ENCODE results near the gene GADL1.
A peak's percentile ranks its signal among the peaks of the same experiment; 100 is the strongest.

GADL1 gene

DNA sequence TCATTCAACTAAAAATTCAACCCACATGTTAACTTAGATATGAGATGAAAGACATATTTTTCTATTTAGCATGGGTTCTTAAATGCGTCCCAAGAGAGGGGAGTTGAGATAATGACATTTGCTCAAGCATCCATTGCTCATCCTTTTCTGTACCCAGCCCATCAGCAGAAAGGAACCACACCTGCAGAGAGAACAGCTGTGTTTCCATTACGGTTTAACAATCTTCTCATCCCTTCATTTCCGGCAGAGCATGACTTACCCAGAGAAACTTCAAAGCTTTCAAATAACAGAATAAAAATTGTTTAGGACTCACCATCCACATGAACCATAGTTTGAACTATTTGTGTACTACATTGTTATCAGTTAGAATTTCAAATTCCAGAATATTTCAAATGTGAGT lies 174.9 kb downstream of the GADL1 start:
- no peak for DNase-seq

DNA sequence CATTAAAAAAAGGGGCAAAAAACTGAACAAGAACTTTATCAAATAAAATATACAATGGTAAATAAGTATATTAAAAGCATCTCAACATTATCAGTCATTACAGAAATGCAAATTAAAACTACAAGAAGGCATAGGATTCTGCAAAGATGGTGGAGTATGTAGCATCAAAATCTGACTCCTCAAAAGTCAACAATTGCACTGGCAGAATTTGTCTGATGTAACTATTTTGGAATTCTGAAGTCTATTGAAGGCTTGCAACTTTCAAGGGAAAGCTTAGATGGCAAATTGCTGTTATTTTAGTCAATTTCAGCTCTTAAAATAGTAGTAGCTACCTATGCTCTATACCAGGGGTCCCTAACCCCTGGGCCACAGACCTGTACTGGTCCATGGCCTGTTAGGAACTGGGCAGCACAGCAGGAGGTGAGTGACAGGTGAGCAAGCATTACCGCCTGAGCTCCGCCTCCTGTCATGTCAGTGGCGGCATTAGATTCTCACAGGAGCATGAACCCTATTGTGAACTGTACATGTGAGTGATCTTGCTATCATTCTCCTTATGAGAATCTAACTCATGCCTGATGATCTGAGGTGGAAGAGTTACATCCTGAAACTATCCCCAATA lies 180.5 kb downstream of the GADL1 start:
- DNase-seq: no peak

DNA sequence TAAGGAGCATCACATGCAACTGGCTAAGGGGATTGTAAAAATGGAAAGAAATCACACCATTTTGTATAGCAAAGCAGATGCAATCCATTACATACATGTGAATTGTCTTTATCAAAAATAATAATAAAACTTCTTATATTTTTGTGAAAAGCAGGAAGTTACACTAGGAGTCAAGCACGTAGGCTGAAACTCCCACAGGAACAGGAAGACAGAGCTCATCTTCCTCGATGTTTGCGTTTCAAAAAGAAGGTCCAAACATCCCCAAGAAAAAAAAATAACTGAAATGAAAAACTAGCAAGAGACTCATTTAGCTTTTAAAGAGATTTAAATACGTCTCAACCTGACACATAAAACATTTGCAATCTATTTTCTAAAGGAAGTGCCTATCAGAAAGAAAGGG lies 181.5 kb downstream of the GADL1 start:
- DNase-seq: no peak

DNA sequence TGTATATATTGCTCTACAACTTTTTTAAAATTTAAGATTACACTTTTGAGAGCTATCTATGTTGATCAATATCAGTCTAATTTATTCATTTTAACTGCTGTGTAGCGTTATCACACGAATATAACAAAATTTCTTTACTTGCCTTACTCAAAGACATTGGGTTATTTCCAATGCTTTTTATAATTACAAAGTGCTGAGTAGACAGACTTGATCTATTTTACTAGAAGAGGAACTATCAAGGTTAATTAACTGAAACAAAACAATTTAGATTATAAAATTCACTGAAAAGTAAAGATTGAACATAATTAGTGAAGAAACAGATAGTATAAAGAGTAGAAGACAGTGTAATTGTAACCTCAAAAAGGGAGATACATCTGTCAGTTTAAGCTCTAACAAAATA lies 182.6 kb downstream of the GADL1 start:
- DNase-seq: no peak

DNA sequence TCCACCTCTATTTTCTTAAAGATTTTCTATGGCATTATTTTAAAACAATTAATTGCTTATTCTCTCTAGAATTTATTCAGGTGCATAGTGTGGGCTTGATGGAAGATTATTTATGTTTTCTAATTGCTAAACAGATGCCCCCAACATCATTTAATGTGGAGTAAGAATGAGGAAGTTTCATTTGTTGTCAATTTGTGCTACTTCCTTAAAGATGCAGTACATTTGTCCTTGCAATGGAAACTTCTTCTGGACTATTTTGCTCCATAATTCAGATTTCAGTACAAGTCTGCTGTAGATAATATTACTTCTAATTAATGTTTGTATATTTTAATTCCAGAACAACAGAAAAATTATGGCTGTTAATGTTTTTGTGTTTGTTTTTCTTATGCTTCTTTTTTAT lies 183.3 kb downstream of the GADL1 start:
- no peak for DNase-seq

DNA sequence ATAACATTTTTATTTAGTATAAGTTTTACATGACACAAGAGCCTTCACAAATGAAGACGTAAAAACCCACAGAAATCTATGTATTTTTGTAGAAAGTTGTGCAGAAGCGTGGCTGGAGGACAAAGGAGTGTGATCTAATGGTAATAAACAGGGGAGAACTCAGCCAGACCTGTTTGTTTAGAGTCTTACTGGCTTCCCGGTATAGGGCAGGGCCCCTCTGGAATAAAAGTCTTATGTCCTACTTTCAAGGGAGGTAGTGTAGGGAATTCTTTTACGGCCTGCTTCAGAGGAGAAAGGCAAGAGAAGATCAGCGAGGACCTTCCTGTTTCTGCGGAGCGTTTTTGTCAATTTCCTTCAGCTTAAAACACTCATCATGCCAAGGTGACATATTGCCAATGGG lies 184.4 kb downstream of the GADL1 start:
- DNase-seq: no peak

DNA sequence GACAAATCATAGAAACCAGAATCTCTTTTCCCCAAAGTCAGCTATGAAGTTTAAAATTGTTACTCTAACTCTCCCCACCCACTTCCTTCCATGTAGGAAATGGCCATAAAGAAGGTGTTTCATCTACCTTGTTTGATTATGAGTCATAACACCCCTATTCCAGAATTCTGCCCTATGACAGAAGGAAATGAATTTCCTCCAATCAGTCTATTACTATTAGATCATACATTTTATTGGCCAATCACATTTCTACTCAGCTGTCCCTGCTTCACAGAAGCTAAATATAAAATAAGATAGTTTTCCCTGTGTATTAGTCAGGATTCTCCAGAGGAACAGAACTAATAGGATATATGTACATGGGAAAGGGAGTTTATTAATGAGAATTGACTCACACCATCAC lies 186.0 kb downstream of the GADL1 start:
- no peak for DNase-seq

DNA sequence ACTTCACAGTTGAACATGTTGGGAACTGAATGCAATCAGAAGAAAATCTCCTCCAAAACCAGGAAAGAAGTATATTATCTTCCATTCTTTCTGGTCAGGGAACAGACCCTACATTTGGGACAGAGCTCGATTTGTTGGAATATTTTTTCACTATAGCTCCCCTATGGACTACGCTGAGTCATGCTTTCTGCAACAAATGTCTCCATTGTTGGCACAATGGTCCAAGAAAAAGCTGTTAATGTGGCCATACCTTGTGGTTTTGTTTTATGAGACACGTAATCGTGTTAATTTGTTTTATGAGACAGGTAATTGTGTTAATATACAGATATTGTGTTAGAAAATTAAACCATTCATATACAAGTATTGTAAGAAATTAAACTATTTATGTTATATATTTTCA lies 186.6 kb downstream of the GADL1 start:
- DNase-seq: no peak

DNA sequence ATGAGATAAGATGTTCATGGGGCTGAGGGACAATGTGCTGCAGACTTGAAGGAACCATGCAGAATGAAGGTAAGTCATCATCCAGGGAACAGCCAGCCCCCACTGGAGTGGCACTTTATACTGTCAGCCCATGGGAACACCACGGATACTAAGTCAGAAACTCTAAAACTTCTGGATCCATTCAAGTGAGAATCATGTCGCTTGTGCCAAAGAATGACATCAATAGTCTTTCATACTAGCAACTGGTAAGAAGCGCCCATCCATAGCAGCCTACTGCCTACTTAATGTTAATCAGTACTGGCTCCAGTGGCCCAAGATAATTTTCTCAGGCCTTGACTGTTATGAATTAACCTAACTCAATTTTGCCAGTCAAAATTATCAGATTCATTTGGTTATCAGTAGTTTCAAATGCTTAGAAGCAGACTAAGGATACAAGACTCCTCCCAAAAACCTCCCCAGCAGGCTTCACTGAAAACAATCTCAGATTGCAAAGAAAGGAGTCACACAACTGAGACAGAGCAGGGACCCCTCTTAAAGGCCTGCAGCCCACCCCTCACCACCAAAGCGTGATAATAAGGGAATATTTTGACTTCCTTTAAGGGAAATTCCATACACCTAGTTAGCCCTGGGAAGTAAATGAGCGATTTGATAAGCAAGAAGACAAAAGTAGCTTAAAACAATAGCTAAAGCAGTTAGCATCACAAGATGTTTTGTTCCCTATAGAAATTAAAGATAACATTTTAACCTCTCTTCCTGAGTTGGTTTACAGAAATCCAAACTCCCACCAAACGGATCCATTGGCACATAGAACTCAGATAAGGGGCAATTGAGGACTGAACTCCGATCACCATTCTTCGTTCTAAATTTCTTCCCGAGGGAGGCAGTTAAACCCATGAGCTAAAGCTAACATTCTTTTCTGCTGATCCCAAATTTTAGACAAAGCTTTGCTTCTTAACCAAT lies 189.2 kb downstream of the GADL1 start:
- DNase-seq: no peak

GRCh38 chr3:30702828-30703397 lies 191.5 kb downstream of the GADL1 start:
- DNase-seq: no peak

DNA sequence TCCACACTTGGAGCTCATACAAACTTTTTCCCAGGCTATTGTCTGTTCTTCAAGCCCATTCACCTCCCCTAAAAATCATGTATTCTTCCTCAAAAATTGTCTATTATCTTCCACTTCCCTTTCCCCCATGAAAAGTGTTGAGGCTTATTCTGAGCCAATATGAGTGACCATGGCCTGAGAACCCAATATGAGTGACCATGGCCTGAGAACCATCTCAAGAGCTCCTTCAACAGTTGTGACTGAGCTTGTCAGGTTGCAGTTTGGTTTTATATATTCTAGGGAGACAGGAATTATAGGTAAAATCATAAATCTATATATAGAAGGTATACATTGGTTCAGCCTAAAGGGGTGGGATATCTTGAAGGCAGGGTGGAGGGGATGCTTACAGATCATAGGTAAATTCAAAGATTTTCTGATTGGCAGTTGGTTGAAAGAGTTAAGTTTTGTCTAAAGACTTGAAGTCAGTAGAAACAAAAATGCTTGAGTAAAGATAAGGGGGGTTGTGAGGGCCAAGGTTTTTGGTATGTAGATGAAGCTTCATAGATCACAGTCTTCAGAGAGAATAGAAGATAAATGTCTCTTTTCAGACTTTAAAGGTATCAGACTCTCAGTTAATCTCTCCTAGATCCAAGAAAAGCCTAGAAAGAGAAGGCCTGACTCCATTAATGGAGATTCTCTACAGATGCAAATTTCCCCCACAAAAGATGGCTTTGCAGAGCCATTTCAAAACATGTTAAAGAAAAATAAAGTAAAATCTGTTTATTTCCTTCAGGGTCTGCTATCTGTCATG lies 192.2 kb downstream of the GADL1 start:
- DNase-seq: no peak

- no peak for DNase-seq
Measured at GRCh38 chr3:30700702-30701321, 193.6 kb downstream of the GADL1 start.

- no peak for DNase-seq
Measured at GRCh38 chr3:30699927-30700326, 194.5 kb downstream of the GADL1 start.

- DNase-seq: no peak
Measured at GRCh38 chr3:30698549-30698948, 195.9 kb downstream of the GADL1 start.

GRCh38 chr3:30696896-30697295 lies 197.6 kb downstream of the GADL1 start:
- no peak for DNase-seq

- DNase-seq: peak; percentile 67
Measured at GRCh38 chr3:30696403-30696819, 198.1 kb downstream of the GADL1 start.

GRCh38 chr3:30695302-30696061 lies 199.0 kb downstream of the GADL1 start:
- no peak for DNase-seq

DNA sequence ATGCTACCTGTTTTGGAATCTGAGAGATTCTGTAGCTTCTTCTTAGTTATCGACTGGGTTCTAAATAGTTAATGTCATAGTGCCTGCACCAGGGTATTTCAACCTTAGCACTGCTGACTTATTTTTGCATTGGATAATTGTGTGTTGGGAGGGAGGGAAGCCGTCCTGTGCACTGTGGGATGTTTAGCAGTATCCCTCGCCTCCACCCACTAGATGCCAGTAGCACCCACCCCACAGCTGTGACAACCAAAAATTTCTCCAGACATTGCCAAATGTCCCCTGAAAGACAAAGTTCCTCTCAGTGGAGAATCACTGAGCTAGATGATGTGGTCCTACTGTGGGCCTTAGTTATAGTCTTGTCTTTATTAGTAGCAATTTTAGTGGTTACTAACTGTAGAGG lies 199.8 kb downstream of the GADL1 start:
- DNase-seq: no peak

DNA sequence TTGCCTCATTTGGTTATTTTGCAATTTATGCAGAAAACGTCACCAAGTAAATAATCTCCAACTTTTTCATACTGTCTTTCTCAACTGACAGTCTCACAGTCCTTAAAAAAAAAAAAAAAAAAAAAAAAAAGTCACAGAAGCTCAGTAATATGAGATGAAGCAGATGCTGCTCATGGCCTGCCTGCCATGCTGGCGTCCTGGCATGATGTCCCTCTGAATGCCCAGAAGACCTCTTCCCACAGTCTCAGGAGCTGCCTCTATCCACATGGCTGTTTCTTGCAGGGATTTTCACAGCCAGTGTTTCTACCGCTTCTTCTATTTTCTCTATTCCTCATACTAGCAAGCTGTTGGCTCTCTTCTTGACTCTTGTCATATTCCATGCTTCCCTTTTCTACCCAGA lies 200.3 kb downstream of the GADL1 start:
- no peak for DNase-seq

DNA sequence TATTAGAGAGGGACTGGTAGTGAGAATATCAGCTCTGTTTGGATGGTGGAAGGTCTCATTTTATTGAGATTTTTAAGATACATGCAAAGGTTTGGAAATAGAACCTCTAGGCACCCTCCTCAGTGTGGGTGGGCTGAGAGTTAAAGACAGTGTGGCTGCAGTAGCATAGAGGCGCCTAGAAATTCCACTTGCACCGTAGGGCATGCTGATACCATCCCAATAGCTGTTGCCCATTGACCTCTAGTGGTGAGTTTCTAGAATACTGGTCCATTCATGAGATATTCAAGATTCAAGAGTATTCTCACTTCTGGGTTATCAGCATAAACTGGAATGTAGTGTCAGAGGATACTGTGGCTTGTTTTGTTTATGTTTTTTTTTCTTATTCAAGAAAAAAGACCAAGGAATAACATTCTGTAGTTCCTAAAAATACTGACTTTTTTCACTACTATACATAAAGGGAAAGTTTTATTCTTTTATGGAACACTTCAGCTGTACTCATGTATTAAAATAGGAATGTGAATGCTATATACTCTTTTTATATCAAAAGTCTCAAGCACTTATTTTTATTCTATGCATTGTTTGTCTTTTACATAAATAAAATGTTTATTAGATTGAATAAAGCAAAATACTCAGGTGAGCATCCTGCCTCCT lies 200.9 kb downstream of the GADL1 start:
- peak; percentile 83 for DNase-seq

DNA sequence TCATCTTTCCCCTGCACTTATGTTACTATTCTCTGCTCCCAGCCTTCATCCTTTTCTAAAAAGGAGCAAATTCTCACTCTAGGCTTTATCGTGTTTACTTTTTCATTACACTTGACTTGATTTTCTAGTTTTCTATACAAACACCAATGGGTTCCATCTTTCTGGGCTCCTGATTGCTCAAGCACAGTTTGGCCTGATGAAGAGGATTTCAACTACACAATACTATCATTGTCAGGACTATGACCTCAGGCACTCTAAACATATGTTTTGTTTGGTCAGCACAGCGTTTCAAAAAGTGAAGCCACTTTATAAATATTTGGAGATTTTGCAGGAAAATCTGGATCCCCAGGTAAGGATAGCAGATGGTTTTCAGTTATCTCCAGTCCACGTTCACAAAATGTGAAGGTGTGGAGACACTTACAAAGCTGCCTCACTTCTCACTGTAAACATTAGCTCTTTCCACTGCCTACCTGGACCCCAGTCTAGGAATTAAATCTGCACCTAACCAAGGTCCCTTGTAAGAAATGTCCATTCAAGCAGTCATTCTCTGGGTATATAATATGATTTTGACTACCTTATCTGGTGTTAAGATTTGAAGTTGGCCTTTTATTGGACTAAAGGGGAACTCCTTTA lies 201.8 kb downstream of the GADL1 start:
- peak; percentile 7 for DNase-seq

Data from midbrain (tissue), 1 donor.